HCT116 (cell line): ENCODE results near the gene NACC2. TPM values are rescaled to one million over a fixed set of nuclear protein-coding genes. Genes with fewer than 3 reads are reported as not detected.

Source experiments
- ATAC-seq: fragments of 200-7000 bp; cut with Tn5 transposase; 2 replicates; pipeline ENCODE4 v1.9.1; 2020; ENCODE audit warnings: mild to moderate bottlenecking, moderate library complexity
- BruUV-seq: library from RNA; stranded (reverse); fragments of 400-500 nt; replicated peaks from 2 replicates; lab custom pipeline; 2021; lab: Mats Ljungman, UMichigan
- CTCF ChIA-PET: fragments of 300-600 bp; sonication (Branson Sonifier 250); formaldehyde crosslinking; loops from one replicate; lab custom pipeline; 2021; ENCODE audit warnings: antibody characterized with exemption; lab: Charles Lee
- POLR2A ChIA-PET: fragments of 300-600, 350-600 bp; sonication (Branson Sonifier 250); formaldehyde crosslinking; loops from one replicate; lab custom pipeline; 2021; ENCODE audit warnings: antibody characterized with exemption; lab: Charles Lee
- RAD21 ChIA-PET, 2 experiments: fragments of 300-600 bp; sonication (Branson Sonifier 250); formaldehyde crosslinking; loops; one replicate each; lab custom pipeline; 2023; ENCODE audit warnings: low total read pairs in 2 of 2; ENCODE audit not compliant: uncharacterized antibody in 2 of 2, unreplicated experiment in 2 of 2, low non-redundant PET in 1 of 2; lab: Charles Lee
- DNase-seq: peaks from one replicate; pipeline ENCODE4 v3.0.0-alpha.2; 2010; ENCODE audit warnings: low read depth, low spot score
- H2AFZ ChIP-seq: fragments of 200-600 bp; shearing (Covaris generic), sonication (generic); 2 replicates; pipeline ENCODE4 v1.6.1; 2017; ENCODE audit warnings: low read depth, mixed run types, mixed read lengths, antibody characterized with exemption, low read length; ENCODE audit not compliant: poor library complexity, severe bottlenecking
- H3K27ac ChIP-seq: 2 replicates; pipeline ENCODE4 v1.5.1; 2012; ENCODE audit warnings: low read depth, low read length
- H3K27me3 ChIP-seq: fragments of 200-600 bp; sonication (generic); 2 replicates; pipeline ENCODE4 v1.6.1; 2016; ENCODE audit warnings: mixed run types, low read length, mixed read lengths; ENCODE audit not compliant: insufficient read depth
- H3K36me3 ChIP-seq, 2 experiments: fragments of 200-500 bp in 1 of 2; fragments of 200-600 bp in 1 of 2; sonication (Bioruptor generic) in 1 of 2; sonication (generic) in 1 of 2; 2 replicates each; pipeline versions ENCODE4 v1.5.1 to v1.6.1; 2014 to 2016; ENCODE audit warnings: low read length in 2 of 2, inconsistent platforms in 1 of 2, mixed read lengths in 1 of 2, mixed run types in 1 of 2; ENCODE audit not compliant: insufficient read depth in 2 of 2, control insufficient read depth in 1 of 2
- H3K4me1 ChIP-seq, 2 experiments: fragments of 200-600 bp in 1 of 2; sonication (generic) in 1 of 2; 2 replicates each; pipeline versions ENCODE4 v1.5.1 to v1.6.1; 2012 to 2017; ENCODE audit warnings: low read length in 2 of 2, inconsistent platforms in 1 of 2, mild to moderate bottlenecking in 1 of 2, mixed read lengths in 1 of 2, mixed run types in 1 of 2, moderate library complexity in 1 of 2; ENCODE audit not compliant: insufficient read depth in 2 of 2, control insufficient read depth in 1 of 2
- H3K4me2 ChIP-seq: fragments of 200-600 bp; sonication (generic); 2 replicates; pipeline ENCODE4 v1.6.1; 2017; ENCODE audit warnings: mixed run types, low read length, mixed read lengths
- H3K4me3 ChIP-seq, 2 experiments: fragments of 200-600 bp in 1 of 2; sonication (generic) in 1 of 2; replicated peaks in 1 of 2; 2 replicates each; pipeline ENCODE4 v1.5.1; 2011 to 2016; ENCODE audit warnings: low read length in 2 of 2, control low read depth in 1 of 2, low read depth in 1 of 2, mild to moderate bottlenecking in 1 of 2, mixed read lengths in 1 of 2, mixed run types in 1 of 2
- H3K79me2 ChIP-seq: fragments of 200-600 bp; sonication (generic); 2 replicates; pipeline ENCODE4 v1.6.1; 2017; ENCODE audit warnings: mild to moderate bottlenecking, mixed run types, low read length, moderate library complexity, mixed read lengths; ENCODE audit not compliant: insufficient read depth
- H3K9ac ChIP-seq: fragments of 200-600 bp; sonication (generic); 2 replicates; pipeline ENCODE4 v1.6.1; 2016; ENCODE audit warnings: low read length, mixed read lengths
- H3K9me2 ChIP-seq: fragments of 200-600 bp; sonication (generic), shearing (Covaris generic); 2 replicates; pipeline ENCODE4 v1.6.1; 2017; ENCODE audit warnings: mixed run types, mild to moderate bottlenecking, moderate library complexity; ENCODE audit not compliant: insufficient read depth
- H3K9me3 ChIP-seq, 2 experiments: fragments of 200-500 bp in 1 of 2; fragments of 200-600 bp in 1 of 2; sonication (Bioruptor generic) in 1 of 2; sonication (generic) in 1 of 2; 2 replicates each; pipeline ENCODE4 v1.6.1; 2014 to 2017; ENCODE audit warnings: low read length in 2 of 2, mixed read lengths in 2 of 2, inconsistent platforms in 1 of 2, low read depth in 1 of 2, mild to moderate bottlenecking in 1 of 2, mixed run types in 1 of 2, moderate library complexity in 1 of 2; ENCODE audit not compliant: control insufficient read depth in 1 of 2, insufficient read depth in 1 of 2
- H4K20me1 ChIP-seq: fragments of 200-600 bp; sonication (generic), shearing (Covaris generic); 2 replicates; pipeline ENCODE4 v1.6.1; 2017; ENCODE audit warnings: mixed run types, mild to moderate bottlenecking, moderate library complexity; ENCODE audit not compliant: insufficient read depth
- CBX3 ChIP-seq: IDR thresholded peaks from 2 replicates; pipeline ENCODE4 v1.6.1; 2012; ENCODE audit warnings: low read depth
- CEBPB ChIP-seq: IDR thresholded peaks from 2 replicates; pipeline ENCODE4 v1.6.1; 2012; ENCODE audit warnings: low read depth
- EGR1 ChIP-seq: IDR thresholded peaks from 2 replicates; pipeline ENCODE4 v1.6.1; 2012; ENCODE audit warnings: low read depth
- ELF1 ChIP-seq: IDR thresholded peaks from 2 replicates; pipeline ENCODE4 v1.6.1; 2012; ENCODE audit warnings: low read depth, borderline replicate concordance
- FOSL1 ChIP-seq: IDR thresholded peaks from 2 replicates; pipeline ENCODE4 v1.6.1; 2012; ENCODE audit warnings: low read depth
- JUND ChIP-seq: IDR thresholded peaks from 2 replicates; pipeline ENCODE4 v1.6.1; 2012
- POLR2A ChIP-seq: IDR thresholded peaks from 2 replicates; pipeline ENCODE4 v1.7.0; 2011; ENCODE audit warnings: borderline replicate concordance; ENCODE audit not compliant: insufficient read depth, insufficient read length; ENCODE audit errors: extremely low read depth
- POLR2AphosphoS5 ChIP-seq: IDR thresholded peaks from 2 replicates; pipeline ENCODE4 v1.6.1; 2011; ENCODE audit warnings: mild to moderate bottlenecking, low read depth, low read length, moderate library complexity
- RAD21 ChIP-seq: IDR thresholded peaks from 2 replicates; pipeline ENCODE4 v1.6.1; 2012; ENCODE audit warnings: low read depth, mild to moderate bottlenecking
- SP1 ChIP-seq: IDR thresholded peaks from 2 replicates; pipeline ENCODE4 v1.6.1; 2012; ENCODE audit warnings: low read depth
- YY1 ChIP-seq: IDR thresholded peaks from 2 replicates; pipeline ENCODE4 v1.6.1; 2011; ENCODE audit warnings: low read length, low read depth, moderate library complexity, mild to moderate bottlenecking; ENCODE audit not compliant: insufficient replicate concordance; ENCODE audit errors: extremely low read depth
- ZBTB33 ChIP-seq: IDR thresholded peaks from 2 replicates; pipeline ENCODE4 v1.6.1; 2011; ENCODE audit warnings: mild to moderate bottlenecking, low read length, moderate library complexity; ENCODE audit not compliant: insufficient replicate concordance; ENCODE audit errors: extremely low read depth
- intact Hi-C: fragments of 100-400 bp; cut with micrococcal nuclease; formaldehyde crosslinking; loops from 2 replicates; pipeline ENCODE4 v1.10.0; 2022
- total RNA-seq: library from RNA; stranded (reverse); gene quantifications from one replicate; pipeline ENCODE4 v1.2.1, GENCODE V29; 2021; ENCODE audit not compliant: unreplicated experiment
- TF ChIP-seq, protein P1 (sequence below): IDR thresholded peaks from 2 replicates; pipeline ENCODE4 v1.6.1; 2012; ENCODE audit warnings: low read depth

Gene NACC2
- total RNA-seq, 1 experiment from 2014 or later, result 27.8 TPM

DNA sequence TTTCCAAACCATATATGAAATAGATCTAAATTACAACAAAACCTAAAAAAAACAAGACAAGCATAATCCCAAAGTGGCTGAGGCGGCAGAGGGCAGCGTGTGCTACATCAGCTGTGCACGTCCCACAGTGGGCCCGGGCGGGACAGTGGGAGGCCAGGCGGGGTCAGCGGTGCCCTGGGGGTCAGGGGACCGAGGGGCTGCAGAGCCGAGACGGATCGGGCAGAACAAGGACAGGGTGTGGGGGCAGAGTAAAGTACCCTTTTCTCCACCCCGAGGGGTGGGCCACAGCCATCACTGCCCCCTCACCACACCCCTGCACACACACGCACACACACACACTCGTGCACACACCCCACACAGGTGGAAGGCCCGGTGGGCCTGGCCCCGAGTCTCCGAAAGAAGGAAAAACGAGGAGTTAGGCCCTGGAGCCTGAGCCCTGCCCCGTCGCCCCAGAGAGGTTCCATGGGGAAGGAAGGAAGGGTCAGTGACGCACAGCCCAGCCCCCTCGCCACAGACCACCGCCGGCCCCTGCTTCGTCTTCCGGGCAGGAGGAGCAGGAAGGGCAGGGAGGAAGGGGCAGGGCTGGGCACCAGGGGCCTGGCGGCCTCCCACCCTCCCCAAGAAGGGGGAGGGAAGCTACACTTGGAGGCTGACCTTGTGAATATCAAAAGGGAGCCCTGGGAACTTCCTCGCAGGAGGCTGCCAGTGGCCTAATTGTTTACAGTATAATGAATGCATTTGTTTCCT is 84.3 kb downstream of the NACC2 start:
- no peak for DNase-seq
- no peak for TF ChIP-seq FOSL1
- no peak for TF ChIP-seq JUND
- no peak for TF ChIP-seq EGR1
- no peak for TF ChIP-seq YY1
- no peak for TF ChIP-seq POLR2A
- no peak for TF ChIP-seq CBX3
- no peak for TF ChIP-seq ZBTB33
- Histone ChIP-seq H3K27ac (no peak overlapping the region), H4K20me1 (no peaks in the 10 kb centered on the region), H3K27me3 (no peaks in the 10 kb centered on the region), H3K4me2 (no peak overlapping the region), H3K9me3 (no peaks in the 10 kb centered on the region), H3K36me3 (no peaks in the 10 kb centered on the region; a peak in 1 of 4 replicates), H3K9me2 (no peaks in the 10 kb centered on the region), H3K4me3 (no peak overlapping the region), H3K79me2 (no peaks in the 10 kb centered on the region), H2AFZ (no peak overlapping the region), H3K4me1 (peaks cover 9 to 18% of the 10 kb centered on the region in 2 experiments), H3K9ac (no peak overlapping the region)
- ChIA-PET CTCF (no interaction called here), POLR2A (no interaction called here), RAD21 (no interaction called here)
- no peak for ATAC-seq
- intact Hi-C loops, result no loop called here
- no TSS peak for BruUV-seq

DNA sequence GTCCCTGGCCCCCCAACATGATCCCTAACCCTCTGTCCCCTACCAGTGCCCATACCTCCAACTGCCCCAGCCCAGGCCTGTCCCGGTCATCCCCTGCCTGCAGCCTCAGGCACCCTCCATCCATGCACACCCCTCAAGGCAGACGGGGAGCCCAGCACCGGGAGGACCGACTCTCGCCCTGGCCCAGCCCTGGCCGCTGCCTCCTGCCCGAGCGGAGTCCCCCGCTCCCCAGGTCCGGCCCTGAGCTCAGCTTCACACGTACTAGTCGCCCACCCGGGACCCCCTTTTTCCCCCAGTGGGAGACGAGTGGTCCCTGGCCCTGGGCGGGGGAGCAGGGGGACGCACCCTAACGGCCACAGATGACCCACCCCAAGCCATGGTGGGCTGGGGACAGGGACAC is 84.9 kb downstream of the NACC2 start:
- CTCF ChIA-PET, result no interaction called here
- BruUV-seq, result no TSS peak
- no peaks in the 10 kb centered on the region; a peak in 1 of 4 replicates for H3K36me3 ChIP-seq
- TF ChIP-seq EGR1, result no peak
- TF ChIP-seq SP1, result no peak
- no peak for TF ChIP-seq RAD21
- no peak for TF ChIP-seq ELF1
- TF ChIP-seq, protein P1, sequence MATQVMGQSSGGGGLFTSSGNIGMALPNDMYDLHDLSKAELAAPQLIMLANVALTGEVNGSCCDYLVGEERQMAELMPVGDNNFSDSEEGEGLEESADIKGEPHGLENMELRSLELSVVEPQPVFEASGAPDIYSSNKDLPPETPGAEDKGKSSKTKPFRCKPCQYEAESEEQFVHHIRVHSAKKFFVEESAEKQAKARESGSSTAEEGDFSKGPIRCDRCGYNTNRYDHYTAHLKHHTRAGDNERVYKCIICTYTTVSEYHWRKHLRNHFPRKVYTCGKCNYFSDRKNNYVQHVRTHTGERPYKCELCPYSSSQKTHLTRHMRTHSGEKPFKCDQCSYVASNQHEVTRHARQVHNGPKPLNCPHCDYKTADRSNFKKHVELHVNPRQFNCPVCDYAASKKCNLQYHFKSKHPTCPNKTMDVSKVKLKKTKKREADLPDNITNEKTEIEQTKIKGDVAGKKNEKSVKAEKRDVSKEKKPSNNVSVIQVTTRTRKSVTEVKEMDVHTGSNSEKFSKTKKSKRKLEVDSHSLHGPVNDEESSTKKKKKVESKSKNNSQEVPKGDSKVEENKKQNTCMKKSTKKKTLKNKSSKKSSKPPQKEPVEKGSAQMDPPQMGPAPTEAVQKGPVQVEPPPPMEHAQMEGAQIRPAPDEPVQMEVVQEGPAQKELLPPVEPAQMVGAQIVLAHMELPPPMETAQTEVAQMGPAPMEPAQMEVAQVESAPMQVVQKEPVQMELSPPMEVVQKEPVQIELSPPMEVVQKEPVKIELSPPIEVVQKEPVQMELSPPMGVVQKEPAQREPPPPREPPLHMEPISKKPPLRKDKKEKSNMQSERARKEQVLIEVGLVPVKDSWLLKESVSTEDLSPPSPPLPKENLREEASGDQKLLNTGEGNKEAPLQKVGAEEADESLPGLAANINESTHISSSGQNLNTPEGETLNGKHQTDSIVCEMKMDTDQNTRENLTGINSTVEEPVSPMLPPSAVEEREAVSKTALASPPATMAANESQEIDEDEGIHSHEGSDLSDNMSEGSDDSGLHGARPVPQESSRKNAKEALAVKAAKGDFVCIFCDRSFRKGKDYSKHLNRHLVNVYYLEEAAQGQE, result no peak
- no peak for TF ChIP-seq POLR2AphosphoS5
- TF ChIP-seq CEBPB, result no peak
- TF ChIP-seq ZBTB33, result no peak

More for the DNA sequence above, 84.9 kb downstream of the NACC2 start:
- no peaks in the 10 kb centered on the region for H3K27me3 ChIP-seq
- POLR2A ChIA-PET, result no interaction called here
- no peaks in the 10 kb centered on the region for H3K9me2 ChIP-seq
- H3K79me2 ChIP-seq, result no peaks in the 10 kb centered on the region
- no peak overlapping the region for H2AFZ ChIP-seq
- DNase-seq (no peak), ATAC-seq (no peak)
- H3K4me1 ChIP-seq, result peaks cover 9 to 18% of the 10 kb centered on the region in 2 experiments
- RAD21 ChIA-PET, result no interaction called here
- no peaks in the 10 kb centered on the region for H4K20me1 ChIP-seq
- intact Hi-C loops, result no loop called here
- no peak overlapping the region for H3K4me2 ChIP-seq
- no peak overlapping the region for H3K9ac ChIP-seq
- H3K9me3 ChIP-seq, result no peaks in the 10 kb centered on the region
- no peak overlapping the region for H3K27ac ChIP-seq
- H3K4me3 ChIP-seq, result no peak overlapping the region
